Measurements from ENCODE around the gene TM7SF2. TPM values are rescaled to one million over a fixed set of nuclear protein-coding genes. Genes with fewer than 3 reads are reported as not detected.
A peak's percentile ranks its signal among the peaks of the same experiment; 100 is the strongest.
"Not testable (repeated sequence)": the region's sequence is repeated elsewhere in the genome, so short reads cannot be mapped to it uniquely, and the experiment has no call there.

Gene TM7SF2
- total RNA-seq, 1 donor from 2014 or later = 21.4 TPM

GRCh38 chr11:65128182-65129145 is 16.8 kb downstream of the TM7SF2 start:
- DNase-seq (ENCODE audit: low read depth in 2 of 2) = no peak

GRCh38 chr11:65129649-65130441 is 18.2 kb downstream of the TM7SF2 start:
- no peak for DNase-seq (ENCODE audit: low read depth in 2 of 2)

GRCh38 chr11:65130631-65131416 is 19.2 kb downstream of the TM7SF2 start:
- DNase-seq (ENCODE audit: low read depth in 2 of 2) = no peak

- DNase-seq (ENCODE audit: low read depth in 2 of 2) = no peak
Measured at GRCh38 chr11:65131417-65131776, 19.7 kb downstream of the TM7SF2 start.

- DNase-seq (ENCODE audit: low read depth in 2 of 2) = no peak
Measured at GRCh38 chr11:65131895-65132237, 20.2 kb downstream of the TM7SF2 start.

GRCh38 chr11:65132238-65132987 is 20.7 kb downstream of the TM7SF2 start:
- DNase-seq (ENCODE audit: low read depth in 2 of 2) = no peak

GRCh38 chr11:65132988-65133700 is 21.5 kb downstream of the TM7SF2 start:
- no peak for DNase-seq (ENCODE audit: low read depth in 2 of 2)

- peak in 1 of 2 donors; percentile 33 for DNase-seq (ENCODE audit: low read depth in 2 of 2)
Measured at GRCh38 chr11:65133724-65134123, 22.1 kb downstream of the TM7SF2 start.

- peak; percentile 90 to 93 for DNase-seq (ENCODE audit: low read depth in 2 of 2)
Measured at GRCh38 chr11:65134240-65134951, 22.7 kb downstream of the TM7SF2 start, which contains the start of gene SYVN1. Gene SYVN1 (minus strand): TSS chr11:65134519. CDS start chr11:65133601, 918 bp downstream.

GRCh38 chr11:65134952-65135632 is 23.4 kb downstream of the TM7SF2 start:
- peak; percentile 97 to 98 for DNase-seq (ENCODE audit: low read depth in 2 of 2)

- DNase-seq (ENCODE audit: low read depth in 2 of 2) = no peak
Measured at GRCh38 chr11:65135633-65136145, 24.0 kb downstream of the TM7SF2 start.

GRCh38 chr11:65136515-65137096 is 24.9 kb downstream of the TM7SF2 start:
- no peak for DNase-seq (ENCODE audit: low read depth in 2 of 2)

GRCh38 chr11:65141896-65142494 is 30.3 kb downstream of the TM7SF2 start:
- no peak for DNase-seq (ENCODE audit: low read depth in 2 of 2)

- DNase-seq (ENCODE audit: low read depth in 2 of 2) = no peak
Measured at GRCh38 chr11:65147352-65148075, 35.8 kb downstream of the TM7SF2 start.

GRCh38 chr11:65148657-65149056 is 37.0 kb downstream of the TM7SF2 start:
- DNase-seq (ENCODE audit: low read depth in 2 of 2) = no peak

- not testable (repeated sequence) for DNase-seq (ENCODE audit: low read depth in 2 of 2)
Measured at GRCh38 chr11:65150131-65150508, 38.4 kb downstream of the TM7SF2 start.
